Endothelial cell of umbilical vein (primary cell): ENCODE results near the gene TLE3.

Experiments used
- EZH2 ChIP-seq: IDR thresholded peaks from 2 replicates; pipeline ENCODE4 v1.6.1; 2012; ENCODE audit warnings: borderline replicate concordance, low read depth, mild to moderate bottlenecking, moderate library complexity, low read length, inconsistent platforms; ENCODE audit not compliant: severe bottlenecking
- FOS ChIP-seq: IDR thresholded peaks from 2 replicates; pipeline ENCODE4 v1.6.1; 2011; ENCODE audit warnings: mild to moderate bottlenecking, low read length, moderate library complexity, borderline replicate concordance; ENCODE audit not compliant: insufficient read depth
- GATA2 ChIP-seq: IDR thresholded peaks from 2 replicates; pipeline ENCODE4 v1.7.0; 2011; ENCODE audit warnings: low read depth, mild to moderate bottlenecking, moderate library complexity, mixed read lengths, low read length; ENCODE audit not compliant: insufficient read length, insufficient read depth
- JUN ChIP-seq: IDR thresholded peaks from 2 replicates; pipeline ENCODE4 v1.6.1; 2011; ENCODE audit warnings: borderline replicate concordance, low read depth; ENCODE audit not compliant: insufficient read length, insufficient read depth
- POLR2A ChIP-seq: IDR thresholded peaks from 2 replicates; pipeline ENCODE4 v1.6.1; 2012; ENCODE audit warnings: low read depth, mild to moderate bottlenecking, control low read depth, low read length
- TF ChIP-seq, protein P1 (sequence below), 2 donors: IDR thresholded peaks; 1 replicate in 1 of 2; 2 replicates in 1 of 2; pipeline ENCODE4 v1.5.1; 2011; ENCODE audit warnings: low read length in 2 of 2, mild to moderate bottlenecking in 2 of 2, moderate library complexity in 2 of 2, control low read depth in 1 of 2, inconsistent platforms in 1 of 2, low read depth in 1 of 2; ENCODE audit not compliant: insufficient read depth in 1 of 2; ENCODE audit errors: extremely low read depth in 1 of 2
- TF ChIP-seq, protein P2 (sequence below): IDR thresholded peaks from 2 replicates; pipeline ENCODE4 v1.6.1; 2011; ENCODE audit not compliant: insufficient read depth, insufficient read length

DNA sequence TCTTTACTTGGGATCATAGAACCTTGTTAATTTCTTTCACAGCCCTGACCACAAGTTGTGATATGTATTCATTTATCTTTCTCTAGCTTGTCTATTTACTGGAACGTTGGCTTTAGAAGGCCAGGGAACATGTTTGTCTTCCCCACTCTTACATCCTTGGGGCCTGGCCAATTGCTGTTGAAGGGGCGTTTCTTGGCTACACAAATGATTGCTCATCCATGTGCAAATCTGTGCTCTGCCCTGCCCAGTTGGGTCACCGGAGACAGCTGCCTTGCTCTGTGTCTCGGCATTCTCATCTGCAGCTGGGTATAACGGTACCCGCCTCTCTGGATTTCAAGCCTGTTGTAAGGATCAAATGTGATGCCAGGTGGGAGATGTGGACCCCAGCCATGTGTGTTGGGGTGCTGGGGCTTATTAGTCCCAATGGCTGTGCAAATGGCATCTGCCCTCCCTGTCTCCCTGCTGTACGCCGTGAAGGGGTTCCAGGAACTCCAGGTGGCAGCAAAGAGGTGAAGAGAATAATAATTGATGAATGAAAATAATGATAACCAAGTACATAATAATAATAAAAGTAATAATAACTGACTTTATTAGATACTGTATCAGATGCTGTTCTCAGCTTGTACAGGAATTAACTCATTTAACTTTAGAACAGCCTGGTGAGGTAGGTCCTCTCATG is 24.0 kb upstream of the TLE3 start:
- TF ChIP-seq, protein P1, sequence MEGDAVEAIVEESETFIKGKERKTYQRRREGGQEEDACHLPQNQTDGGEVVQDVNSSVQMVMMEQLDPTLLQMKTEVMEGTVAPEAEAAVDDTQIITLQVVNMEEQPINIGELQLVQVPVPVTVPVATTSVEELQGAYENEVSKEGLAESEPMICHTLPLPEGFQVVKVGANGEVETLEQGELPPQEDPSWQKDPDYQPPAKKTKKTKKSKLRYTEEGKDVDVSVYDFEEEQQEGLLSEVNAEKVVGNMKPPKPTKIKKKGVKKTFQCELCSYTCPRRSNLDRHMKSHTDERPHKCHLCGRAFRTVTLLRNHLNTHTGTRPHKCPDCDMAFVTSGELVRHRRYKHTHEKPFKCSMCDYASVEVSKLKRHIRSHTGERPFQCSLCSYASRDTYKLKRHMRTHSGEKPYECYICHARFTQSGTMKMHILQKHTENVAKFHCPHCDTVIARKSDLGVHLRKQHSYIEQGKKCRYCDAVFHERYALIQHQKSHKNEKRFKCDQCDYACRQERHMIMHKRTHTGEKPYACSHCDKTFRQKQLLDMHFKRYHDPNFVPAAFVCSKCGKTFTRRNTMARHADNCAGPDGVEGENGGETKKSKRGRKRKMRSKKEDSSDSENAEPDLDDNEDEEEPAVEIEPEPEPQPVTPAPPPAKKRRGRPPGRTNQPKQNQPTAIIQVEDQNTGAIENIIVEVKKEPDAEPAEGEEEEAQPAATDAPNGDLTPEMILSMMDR (IDR thresholded peaks at IDR 0.05; ENCODE audit: extremely low read depth in 1 of 2, insufficient read depth in 1 of 2, low read depth in 1 of 2, low read length in 2 of 2), result no peak
- TF ChIP-seq JUN (no peak), POLR2A (no peak), FOS (no peak), GATA2 (no peak), EZH2 (no peak)
- TF ChIP-seq, protein P2, sequence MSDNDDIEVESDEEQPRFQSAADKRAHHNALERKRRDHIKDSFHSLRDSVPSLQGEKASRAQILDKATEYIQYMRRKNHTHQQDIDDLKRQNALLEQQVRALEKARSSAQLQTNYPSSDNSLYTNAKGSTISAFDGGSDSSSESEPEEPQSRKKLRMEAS, result no peak
